IPS DF 4.7 (cell line): ENCODE results near the gene PKHD1.

Experiments used
- DNase-seq: peaks from one replicate; pipeline ENCODE4 v3.0.0-alpha.2; 2013; ENCODE audit warnings: low spot score; ENCODE audit errors: extremely low read depth

PKHD1 gene

GRCh38 chr6:51813904-51814303, 273.5 kb downstream of the PKHD1 start:
- DNase-seq: no peak

- DNase-seq: no peak
Observed at GRCh38 chr6:51812231-51812630, 275.2 kb downstream of the PKHD1 start.

- no peak for DNase-seq
Observed at GRCh38 chr6:51805517-51805916, 281.9 kb downstream of the PKHD1 start.

GRCh38 chr6:51800603-51801002, 286.8 kb downstream of the PKHD1 start:
- DNase-seq: no peak

GRCh38 chr6:51793393-51793792, 294.0 kb downstream of the PKHD1 start:
- DNase-seq: no peak

- no peak for DNase-seq
Observed at GRCh38 chr6:51792273-51793030, 295.0 kb downstream of the PKHD1 start.

- no peak for DNase-seq
Observed at GRCh38 chr6:51790946-51791345, 296.5 kb downstream of the PKHD1 start.

GRCh38 chr6:51788121-51788520, 299.3 kb downstream of the PKHD1 start:
- no peak for DNase-seq

GRCh38 chr6:51778666-51779065, 308.7 kb downstream of the PKHD1 start:
- no peak for DNase-seq

- no peak for DNase-seq
Observed at GRCh38 chr6:51777618-51778017, 309.8 kb downstream of the PKHD1 start.

GRCh38 chr6:51775942-51776860, 311.2 kb downstream of the PKHD1 start:
- no peak for DNase-seq

- no peak for DNase-seq
Observed at GRCh38 chr6:51768087-51768486, 319.3 kb downstream of the PKHD1 start.

GRCh38 chr6:51765230-51765629, 322.2 kb downstream of the PKHD1 start:
- no peak for DNase-seq

- peak; percentile 36 for DNase-seq
Observed at GRCh38 chr6:51753635-51754034, 333.8 kb downstream of the PKHD1 start.

GRCh38 chr6:51743999-51744398, 343.4 kb downstream of the PKHD1 start:
- DNase-seq: no peak

- no peak for DNase-seq
Observed at GRCh38 chr6:51740658-51741057, 346.8 kb downstream of the PKHD1 start.

GRCh38 chr6:51738614-51739013, 348.8 kb downstream of the PKHD1 start:
- DNase-seq: no peak

GRCh38 chr6:51737580-51738360, 349.6 kb downstream of the PKHD1 start:
- DNase-seq: no peak

GRCh38 chr6:51725155-51725554, 362.3 kb downstream of the PKHD1 start:
- no peak for DNase-seq

GRCh38 chr6:51720327-51720726, 367.1 kb downstream of the PKHD1 start:
- no peak for DNase-seq

GRCh38 chr6:51719297-51719696, 368.1 kb downstream of the PKHD1 start:
- no peak for DNase-seq

- no peak for DNase-seq
Observed at GRCh38 chr6:51718533-51718932, 368.9 kb downstream of the PKHD1 start.
